HL-60 (cell line): Measurements from ENCODE around the gene PFDN6.
"Not testable (repeated sequence)": the region's sequence is repeated elsewhere in the genome, so short reads cannot be mapped to it uniquely, and the experiment has no call there.

ENCODE experiments used
- DNase-seq, 2 experiments: peaks; one replicate each; pipeline ENCODE4 v3.0.0-alpha.2; 2010 to 2020; ENCODE audit warnings: low read depth in 1 of 2, low spot score in 1 of 2
- H3K27ac ChIP-seq: fragments of 250-450 bp; sonication (Bioruptor Pico); replicated peaks from 2 replicates; pipeline ENCODE4 v1.5.1; 2020; ENCODE audit warnings: mild to moderate bottlenecking, moderate library complexity
- H3K27me3 ChIP-seq: fragments of 250-450 bp; sonication (Bioruptor Pico); 2 replicates; pipeline ENCODE4 v1.5.1; 2021; ENCODE audit warnings: mild to moderate bottlenecking, moderate library complexity; ENCODE audit not compliant: insufficient read depth, poor library complexity, severe bottlenecking
- H3K4me3 ChIP-seq: replicated peaks from 2 replicates; pipeline ENCODE4 v1.5.1; 2011; ENCODE audit warnings: mild to moderate bottlenecking, control low read depth, low read length; ENCODE audit not compliant: insufficient read depth
- GABPA ChIP-seq: IDR thresholded peaks from 2 replicates; pipeline ENCODE4 v1.6.1; 2012; ENCODE audit warnings: low read depth
- POLR2AphosphoS5 ChIP-seq: IDR thresholded peaks from 2 replicates; pipeline ENCODE4 v1.6.1; 2012; ENCODE audit warnings: low read depth
- SPI1 ChIP-seq: IDR thresholded peaks from 2 replicates; pipeline ENCODE4 v1.6.1; 2012; ENCODE audit warnings: low read depth, mild to moderate bottlenecking, borderline replicate concordance
- TF ChIP-seq, protein P1 (sequence below): IDR thresholded peaks from 2 replicates; pipeline ENCODE4 v1.6.1; 2012; ENCODE audit warnings: low read depth; ENCODE audit not compliant: insufficient replicate concordance
- TF ChIP-seq, protein P2 (sequence below): IDR thresholded peaks from one replicate; pipeline ENCODE4 v1.5.1; 2011; ENCODE audit warnings: low read length, control low read depth, inconsistent platforms; ENCODE audit not compliant: insufficient read depth

PFDN6 gene

DNA sequence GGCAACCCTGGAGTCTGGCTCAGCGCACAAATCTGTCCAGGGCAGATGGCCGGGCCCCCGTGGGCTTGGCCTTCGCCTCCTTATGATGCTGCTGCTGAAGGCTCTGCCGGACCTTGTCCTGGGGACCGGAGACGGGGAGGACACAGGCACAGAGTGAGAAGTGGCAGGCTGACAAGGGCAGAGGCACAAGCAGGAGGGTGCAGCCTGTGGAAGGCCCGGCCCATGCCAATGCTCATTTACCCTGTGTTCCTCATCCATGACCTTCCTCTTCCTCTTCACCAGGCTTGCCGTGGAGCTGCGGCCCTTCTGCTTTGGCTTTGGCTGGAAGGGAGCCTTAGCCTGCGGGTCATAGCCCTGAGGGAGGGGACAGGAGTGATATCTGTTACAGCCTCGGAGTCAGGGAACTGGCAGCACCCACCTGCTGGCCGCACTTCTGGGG lies 10.1 kb upstream of the PFDN6 start:
- H3K27me3 ChIP-seq: no peaks in the 10 kb centered on the region
- H3K27ac ChIP-seq: no peak overlapping the region
- H3K4me3 ChIP-seq: no peak overlapping the region
- peak in 1 of 2 experiments; percentile 21 for DNase-seq
- no peak for TF ChIP-seq POLR2AphosphoS5
- TF ChIP-seq SPI1: no peak
- TF ChIP-seq, protein P1, sequence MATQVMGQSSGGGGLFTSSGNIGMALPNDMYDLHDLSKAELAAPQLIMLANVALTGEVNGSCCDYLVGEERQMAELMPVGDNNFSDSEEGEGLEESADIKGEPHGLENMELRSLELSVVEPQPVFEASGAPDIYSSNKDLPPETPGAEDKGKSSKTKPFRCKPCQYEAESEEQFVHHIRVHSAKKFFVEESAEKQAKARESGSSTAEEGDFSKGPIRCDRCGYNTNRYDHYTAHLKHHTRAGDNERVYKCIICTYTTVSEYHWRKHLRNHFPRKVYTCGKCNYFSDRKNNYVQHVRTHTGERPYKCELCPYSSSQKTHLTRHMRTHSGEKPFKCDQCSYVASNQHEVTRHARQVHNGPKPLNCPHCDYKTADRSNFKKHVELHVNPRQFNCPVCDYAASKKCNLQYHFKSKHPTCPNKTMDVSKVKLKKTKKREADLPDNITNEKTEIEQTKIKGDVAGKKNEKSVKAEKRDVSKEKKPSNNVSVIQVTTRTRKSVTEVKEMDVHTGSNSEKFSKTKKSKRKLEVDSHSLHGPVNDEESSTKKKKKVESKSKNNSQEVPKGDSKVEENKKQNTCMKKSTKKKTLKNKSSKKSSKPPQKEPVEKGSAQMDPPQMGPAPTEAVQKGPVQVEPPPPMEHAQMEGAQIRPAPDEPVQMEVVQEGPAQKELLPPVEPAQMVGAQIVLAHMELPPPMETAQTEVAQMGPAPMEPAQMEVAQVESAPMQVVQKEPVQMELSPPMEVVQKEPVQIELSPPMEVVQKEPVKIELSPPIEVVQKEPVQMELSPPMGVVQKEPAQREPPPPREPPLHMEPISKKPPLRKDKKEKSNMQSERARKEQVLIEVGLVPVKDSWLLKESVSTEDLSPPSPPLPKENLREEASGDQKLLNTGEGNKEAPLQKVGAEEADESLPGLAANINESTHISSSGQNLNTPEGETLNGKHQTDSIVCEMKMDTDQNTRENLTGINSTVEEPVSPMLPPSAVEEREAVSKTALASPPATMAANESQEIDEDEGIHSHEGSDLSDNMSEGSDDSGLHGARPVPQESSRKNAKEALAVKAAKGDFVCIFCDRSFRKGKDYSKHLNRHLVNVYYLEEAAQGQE: no peak
- TF ChIP-seq, protein P2, sequence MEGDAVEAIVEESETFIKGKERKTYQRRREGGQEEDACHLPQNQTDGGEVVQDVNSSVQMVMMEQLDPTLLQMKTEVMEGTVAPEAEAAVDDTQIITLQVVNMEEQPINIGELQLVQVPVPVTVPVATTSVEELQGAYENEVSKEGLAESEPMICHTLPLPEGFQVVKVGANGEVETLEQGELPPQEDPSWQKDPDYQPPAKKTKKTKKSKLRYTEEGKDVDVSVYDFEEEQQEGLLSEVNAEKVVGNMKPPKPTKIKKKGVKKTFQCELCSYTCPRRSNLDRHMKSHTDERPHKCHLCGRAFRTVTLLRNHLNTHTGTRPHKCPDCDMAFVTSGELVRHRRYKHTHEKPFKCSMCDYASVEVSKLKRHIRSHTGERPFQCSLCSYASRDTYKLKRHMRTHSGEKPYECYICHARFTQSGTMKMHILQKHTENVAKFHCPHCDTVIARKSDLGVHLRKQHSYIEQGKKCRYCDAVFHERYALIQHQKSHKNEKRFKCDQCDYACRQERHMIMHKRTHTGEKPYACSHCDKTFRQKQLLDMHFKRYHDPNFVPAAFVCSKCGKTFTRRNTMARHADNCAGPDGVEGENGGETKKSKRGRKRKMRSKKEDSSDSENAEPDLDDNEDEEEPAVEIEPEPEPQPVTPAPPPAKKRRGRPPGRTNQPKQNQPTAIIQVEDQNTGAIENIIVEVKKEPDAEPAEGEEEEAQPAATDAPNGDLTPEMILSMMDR: no peak
- no peak for TF ChIP-seq GABPA

DNA sequence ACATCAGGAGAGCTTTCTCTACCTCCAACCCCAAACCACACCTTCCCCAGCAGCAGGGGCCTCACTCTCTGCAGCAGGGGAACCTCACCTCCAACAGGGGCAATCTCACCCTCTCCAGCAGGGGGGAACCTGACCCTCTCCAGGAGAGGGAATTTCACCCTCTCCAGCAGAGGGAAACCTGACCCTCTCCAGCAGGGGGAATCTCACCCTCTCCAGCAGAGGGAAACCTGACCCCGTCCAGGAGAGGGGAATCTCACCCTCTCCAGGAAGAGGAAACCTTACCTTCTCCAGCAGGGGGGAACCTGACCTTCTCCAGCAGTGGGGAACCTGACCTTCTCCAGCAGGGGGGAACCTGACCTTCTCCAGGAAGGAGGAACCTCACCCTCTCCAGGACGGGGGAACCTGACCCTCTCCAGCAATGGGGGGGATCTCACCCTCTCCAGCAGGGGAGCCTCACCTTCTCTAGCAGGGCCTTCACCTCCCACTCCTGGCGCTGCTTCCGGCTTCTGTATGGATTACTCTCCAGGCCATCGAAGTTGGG lies 9.4 kb upstream of the PFDN6 start:
- TF ChIP-seq, protein P2: peak; percentile 44
- TF ChIP-seq SPI1: no peak
- no peak overlapping the region for H3K4me3 ChIP-seq
- H3K27ac ChIP-seq: no peak overlapping the region
- no peaks in the 10 kb centered on the region for H3K27me3 ChIP-seq
- DNase-seq: peak in 1 of 2 experiments; percentile 49

DNA sequence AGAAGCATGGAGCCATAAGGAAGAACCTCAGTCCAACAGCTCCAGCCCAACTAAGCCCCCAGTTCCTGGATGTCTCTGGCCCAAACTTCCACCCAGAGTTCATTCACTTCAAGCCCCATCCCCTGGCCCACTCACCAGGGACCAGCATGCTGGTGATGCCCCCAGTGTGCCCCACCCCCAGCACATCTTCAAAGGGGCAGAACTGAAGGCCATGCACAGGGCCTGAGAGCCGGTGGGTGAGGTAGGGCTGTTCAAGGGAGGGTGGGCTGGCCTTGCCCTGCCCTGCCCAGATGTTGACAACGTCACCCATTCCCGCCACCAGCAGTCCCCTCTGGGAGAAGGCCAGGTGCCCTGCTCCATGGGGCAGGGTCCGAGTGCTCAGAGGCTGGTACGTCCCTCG lies 8.9 kb upstream of the PFDN6 start:
- Histone ChIP-seq H3K4me3 (no peak overlapping the region), H3K27me3 (no peaks in the 10 kb centered on the region), H3K27ac (no peak overlapping the region)
- no peak for DNase-seq
- TF ChIP-seq GABPA (no peak), POLR2AphosphoS5 (no peak), SPI1 (no peak)
- TF ChIP-seq, protein P1: no peak
- TF ChIP-seq, protein P2: no peak

DNA sequence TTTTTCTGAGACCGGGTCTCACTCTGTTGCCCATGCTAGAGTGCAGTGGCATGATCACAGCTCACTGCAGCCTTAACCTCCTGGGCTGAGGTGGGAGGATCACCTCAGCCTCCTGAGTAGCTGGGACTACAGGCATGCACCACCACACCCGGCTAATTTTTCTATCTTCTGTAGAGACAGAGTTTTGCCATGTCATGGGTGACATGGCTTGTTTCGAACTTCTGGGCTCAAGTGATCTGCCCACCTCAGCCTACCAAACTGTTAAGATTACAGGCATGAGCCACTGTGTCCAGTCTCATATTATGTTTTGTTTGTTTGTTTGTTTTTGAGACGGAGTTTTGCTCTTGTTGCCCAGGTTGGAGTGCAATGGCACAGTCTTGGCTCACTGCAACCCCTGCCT lies 4.2 kb upstream of the PFDN6 start:
- H3K27ac ChIP-seq, H3K4me3 ChIP-seq, DNase-seq, H3K27me3 ChIP-seq: not testable (repeated sequence)
